ENCODE measurements around the gene ODF4. TPM values are rescaled to one million over a fixed set of nuclear protein-coding genes. Genes with fewer than 3 reads are reported as not detected.

Gene ODF4
- total and polyA plus RNA-seq, 2 of the 13 experiments (the other 11 are each of a cell fraction or from before 2014, with no cell fraction given), result not detected

GRCh38 chr17:8376271-8377067, 36.8 kb downstream of the ODF4 start, which contains the start of gene KRABD2 (continued):
- no peak for TF ChIP-seq ZNF18 (CRISPR knock-in tag; IDR thresholded peaks at IDR 0.05; ENCODE audit: insufficient replicate concordance)
- TF ChIP-seq FUBP1 (CRISPR knock-in tag; IDR thresholded peaks at IDR 0.05; ENCODE audit: borderline replicate concordance), result peak; percentile 93; the same call in 1 of the 2 replicates
- TF ChIP-seq RBFOX2 (IDR thresholded peaks at IDR 0.05; ENCODE audit: low read depth, low read length), result peak; percentile 94
- no peak for TF ChIP-seq RELA (CRISPR knock-in tag; IDR thresholded peaks at IDR 0.05)
- peak; percentile 90 for TF ChIP-seq YEATS2 (CRISPR knock-in tag; IDR thresholded peaks at IDR 0.05; ENCODE audit: borderline replicate concordance)
- TF ChIP-seq POLR2G (IDR thresholded peaks at IDR 0.05; ENCODE audit: low read depth, low read length), result peak; percentile 96
- TF ChIP-seq, protein P1, sequence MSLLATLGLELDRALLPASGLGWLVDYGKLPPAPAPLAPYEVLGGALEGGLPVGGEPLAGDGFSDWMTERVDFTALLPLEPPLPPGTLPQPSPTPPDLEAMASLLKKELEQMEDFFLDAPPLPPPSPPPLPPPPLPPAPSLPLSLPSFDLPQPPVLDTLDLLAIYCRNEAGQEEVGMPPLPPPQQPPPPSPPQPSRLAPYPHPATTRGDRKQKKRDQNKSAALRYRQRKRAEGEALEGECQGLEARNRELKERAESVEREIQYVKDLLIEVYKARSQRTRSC (CRISPR knock-in tag; IDR thresholded peaks at IDR 0.05; ENCODE audit: low read depth), result no peak
- no peak for TF ChIP-seq ZNF782 (CRISPR knock-in tag; IDR thresholded peaks at IDR 0.05; ENCODE audit: borderline replicate concordance)
- peak; percentile 80 for TF ChIP-seq THAP11 (CRISPR knock-in tag; IDR thresholded peaks at IDR 0.05)
- no peak for TF ChIP-seq ZKSCAN5 (CRISPR knock-in tag; IDR thresholded peaks at IDR 0.05)
- TF ChIP-seq NFE2L1 (CRISPR knock-in tag; IDR thresholded peaks at IDR 0.05; ENCODE audit: borderline replicate concordance), result no peak
- no peak for TF ChIP-seq ZNF850 (CRISPR knock-in tag; conservative IDR thresholded peaks at IDR 0.05)
- no peak for TF ChIP-seq CEBPB (IDR thresholded peaks at IDR 0.05; ENCODE audit: borderline replicate concordance, low read depth, low read length)
- no peak for TF ChIP-seq NFE2 (CRISPR knock-in tag; IDR thresholded peaks at IDR 0.05)
- peak; percentile 77; the same call in 1 of the 2 replicates for TF ChIP-seq ZNF317 (CRISPR knock-in tag; IDR thresholded peaks at IDR 0.05)
- TF ChIP-seq, protein P2, sequence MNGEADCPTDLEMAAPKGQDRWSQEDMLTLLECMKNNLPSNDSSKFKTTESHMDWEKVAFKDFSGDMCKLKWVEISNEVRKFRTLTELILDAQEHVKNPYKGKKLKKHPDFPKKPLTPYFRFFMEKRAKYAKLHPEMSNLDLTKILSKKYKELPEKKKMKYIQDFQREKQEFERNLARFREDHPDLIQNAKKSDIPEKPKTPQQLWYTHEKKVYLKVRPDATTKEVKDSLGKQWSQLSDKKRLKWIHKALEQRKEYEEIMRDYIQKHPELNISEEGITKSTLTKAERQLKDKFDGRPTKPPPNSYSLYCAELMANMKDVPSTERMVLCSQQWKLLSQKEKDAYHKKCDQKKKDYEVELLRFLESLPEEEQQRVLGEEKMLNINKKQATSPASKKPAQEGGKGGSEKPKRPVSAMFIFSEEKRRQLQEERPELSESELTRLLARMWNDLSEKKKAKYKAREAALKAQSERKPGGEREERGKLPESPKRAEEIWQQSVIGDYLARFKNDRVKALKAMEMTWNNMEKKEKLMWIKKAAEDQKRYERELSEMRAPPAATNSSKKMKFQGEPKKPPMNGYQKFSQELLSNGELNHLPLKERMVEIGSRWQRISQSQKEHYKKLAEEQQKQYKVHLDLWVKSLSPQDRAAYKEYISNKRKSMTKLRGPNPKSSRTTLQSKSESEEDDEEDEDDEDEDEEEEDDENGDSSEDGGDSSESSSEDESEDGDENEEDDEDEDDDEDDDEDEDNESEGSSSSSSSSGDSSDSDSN (CRISPR knock-in tag; IDR thresholded peaks at IDR 0.05), result peak; percentile 78
- TF ChIP-seq NFIB (CRISPR knock-in tag; IDR thresholded peaks at IDR 0.05; ENCODE audit: borderline replicate concordance), result no peak
- no peak for TF ChIP-seq NPAS2 (CRISPR knock-in tag; IDR thresholded peaks at IDR 0.05; ENCODE audit: borderline replicate concordance)
- TF ChIP-seq AHR (CRISPR knock-in tag; IDR thresholded peaks at IDR 0.05), result 0 out of 2 replicates have a peak, but pooled peaks have one; percentile 28
- TF ChIP-seq ZNF275 (CRISPR knock-in tag; IDR thresholded peaks at IDR 0.05; ENCODE audit: borderline replicate concordance), result peak; percentile 77; the same call in 1 of the 2 replicates
- TF ChIP-seq KLF13 (CRISPR knock-in tag; IDR thresholded peaks at IDR 0.05), result no peak
- TF ChIP-seq HNRNPUL1 (IDR thresholded peaks at IDR 0.05; ENCODE audit: low read depth, low read length), result no peak
